ENCODE measurements around the gene TFF1.

Gene TFF1

DNA sequence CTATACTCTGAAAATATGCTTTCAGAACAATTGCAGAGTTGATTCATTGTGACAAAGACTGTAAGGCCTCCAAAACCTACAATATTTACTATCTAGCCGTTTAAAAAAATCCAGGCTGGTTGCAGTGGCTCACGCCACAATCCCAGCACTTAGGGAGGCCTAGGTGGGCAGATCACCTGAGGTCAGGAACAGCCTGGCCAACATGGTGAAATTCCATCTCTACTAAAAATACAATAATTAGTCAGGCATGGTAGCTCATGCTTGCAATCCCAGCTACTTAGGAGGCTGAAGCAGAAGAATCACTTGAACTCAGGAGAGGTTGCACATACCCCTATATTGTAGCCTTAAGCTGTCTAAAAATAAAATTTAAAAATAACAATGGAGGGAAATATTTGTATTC is 10.3 kb downstream of the TFF1 start:
- H3K27me3 ChIP-seq (ENCODE audit: control insufficient read depth in 3 of 3, insufficient read depth in 3 of 3, low read depth in 1 of 3, low read length in 3 of 3) = no peaks in the 10 kb centered on the region
- H3K27ac ChIP-seq (replicated peaks; ENCODE audit: low read length) = no peak overlapping the region
- no peak overlapping the region for H3K18ac ChIP-seq (ENCODE audit: low read length)
- no peaks in the 10 kb centered on the region for H3K79me1 ChIP-seq (ENCODE audit: low read depth, low read length)
- no peak overlapping the region for H2BK120ac ChIP-seq (ENCODE audit: low read depth, low read length)
- no peak overlapping the region for H3K23ac ChIP-seq (ENCODE audit: low read depth, low read length, poor library complexity)
- H3K4ac ChIP-seq (ENCODE audit: low read length) = no peak overlapping the region
- H3K4me2 ChIP-seq (ENCODE audit: insufficient read depth, low read length, poor library complexity, severe bottlenecking) = no peak overlapping the region
- no CpG with 5 or more reads among the region's 2 CpGs for WGBS, 2 donors (ENCODE audit: extremely low coverage in 2 of 2, insufficient read length in 2 of 2, insufficient replicate concordance in 1 of 2)
- H2BK5ac ChIP-seq (ENCODE audit: low read length) = no peak overlapping the region
- no peak overlapping the region for H2AK5ac ChIP-seq (ENCODE audit: low read depth, low read length)
- H2BK15ac ChIP-seq (ENCODE audit: low read length) = no peak overlapping the region
- no peak overlapping the region for H2BK12ac ChIP-seq (ENCODE audit: low read length)
- H3K14ac ChIP-seq (ENCODE audit: low read length) = no peak overlapping the region
- no peak overlapping the region for H4K91ac ChIP-seq (ENCODE audit: low read depth, low read length, poor library complexity)
- H3K9me3 ChIP-seq (replicated peaks in 1 of 2; ENCODE audit: control insufficient read depth in 2 of 2, insufficient read depth in 1 of 2, low read depth in 1 of 2, low read length in 2 of 2) = peaks cover 0 to 8% of the 10 kb centered on the region in 2 donors
- H3K4me1 ChIP-seq (ENCODE audit: control insufficient read depth in 2 of 2, insufficient read depth in 1 of 2, low read depth in 1 of 2, low read length in 2 of 2) = no peaks in the 10 kb centered on the region
- H2AFZ ChIP-seq (ENCODE audit: low read length) = no peak overlapping the region
- H3K4me3 ChIP-seq (ENCODE audit: low read length in 2 of 2) = no peak overlapping the region
- no peak overlapping the region for H4K8ac ChIP-seq (ENCODE audit: low read depth, low read length)
- H3K9ac ChIP-seq (ENCODE audit: low read depth, low read length, poor library complexity) = no peak overlapping the region
- DNase-seq (ENCODE audit: low spot score) = no peak
- no peaks in the 10 kb centered on the region for H3K36me3 ChIP-seq (replicated peaks in 1 of 2; ENCODE audit: control insufficient read depth in 2 of 2, insufficient read depth in 2 of 2, low read length in 2 of 2)

- no peak overlapping the region for H3K4ac ChIP-seq (ENCODE audit: low read length)
Observed at GRCh38 chr21:42353623-42354022, 12.7 kb downstream of the TFF1 start.

DNA sequence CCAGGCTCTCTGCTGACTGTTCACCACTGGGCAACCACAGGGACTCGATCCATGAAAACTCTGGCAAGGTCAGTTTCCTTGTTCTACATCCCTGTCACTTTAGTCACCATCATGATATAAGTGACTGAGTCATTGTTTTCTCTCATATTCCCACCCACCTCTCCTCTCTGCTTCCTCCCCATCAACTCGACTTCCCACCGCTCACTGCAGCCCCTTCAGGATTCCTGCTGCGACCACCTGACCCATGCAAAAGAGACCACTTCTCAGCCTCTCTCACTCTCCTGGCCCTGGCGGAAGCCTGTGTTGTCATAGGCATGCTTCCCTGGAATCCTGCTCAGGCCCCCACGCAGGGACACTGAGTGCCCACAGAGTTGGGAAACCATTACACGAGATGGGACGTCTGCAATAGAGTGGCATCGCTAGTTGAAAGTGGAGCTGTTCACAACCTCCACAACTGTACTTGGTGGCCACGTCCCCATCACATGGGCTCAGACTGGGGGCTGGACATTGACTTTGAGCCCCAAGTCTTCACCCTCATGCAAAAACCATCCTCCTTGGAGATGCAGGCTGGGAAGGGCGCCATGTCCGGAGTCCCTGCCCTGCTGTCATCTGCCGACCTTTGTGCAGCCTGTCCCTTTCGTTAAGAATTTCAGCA is 13.8 kb downstream of the TFF1 start:
- Histone ChIP-seq H3K18ac (ENCODE audit: low read length) (no peak overlapping the region), H3K27me3 (ENCODE audit: control insufficient read depth in 3 of 3, insufficient read depth in 3 of 3, low read depth in 1 of 3, low read length in 3 of 3) (no peaks in the 10 kb centered on the region), H3K4me3 (ENCODE audit: low read length in 2 of 2) (no peak overlapping the region), H4K91ac (ENCODE audit: low read depth, low read length, poor library complexity) (no peak overlapping the region), H2BK12ac (ENCODE audit: low read length) (no peak overlapping the region), H3K79me1 (ENCODE audit: low read depth, low read length) (no peaks in the 10 kb centered on the region), H3K4ac (ENCODE audit: low read length) (no peak overlapping the region), H3K9me3 (replicated peaks in 1 of 2; ENCODE audit: control insufficient read depth in 2 of 2, insufficient read depth in 1 of 2, low read depth in 1 of 2, low read length in 2 of 2) (peaks cover 0 to 2% of the 10 kb centered on the region in 2 donors), H2BK120ac (ENCODE audit: low read depth, low read length) (no peak overlapping the region), H3K4me2 (ENCODE audit: insufficient read depth, low read length, poor library complexity, severe bottlenecking) (no peak overlapping the region), H3K9ac (ENCODE audit: low read depth, low read length, poor library complexity) (no peak overlapping the region), H3K27ac (replicated peaks; ENCODE audit: low read length) (no peak overlapping the region), H3K4me1 (ENCODE audit: control insufficient read depth in 2 of 2, insufficient read depth in 1 of 2, low read depth in 1 of 2, low read length in 2 of 2) (no peaks in the 10 kb centered on the region), H3K14ac (ENCODE audit: low read length) (no peak overlapping the region), H3K36me3 (replicated peaks in 1 of 2; ENCODE audit: control insufficient read depth in 2 of 2, insufficient read depth in 2 of 2, low read length in 2 of 2) (no peaks in the 10 kb centered on the region), H3K23ac (ENCODE audit: low read depth, low read length, poor library complexity) (no peak overlapping the region), H2AK5ac (ENCODE audit: low read depth, low read length) (no peak overlapping the region), H2BK5ac (ENCODE audit: low read length) (no peak overlapping the region), H2BK15ac (ENCODE audit: low read length) (no peak overlapping the region), H4K8ac (ENCODE audit: low read depth, low read length) (no peak overlapping the region), H2AFZ (ENCODE audit: low read length) (no peak overlapping the region)
- DNase-seq (ENCODE audit: low spot score) = no peak
- no CpG with 5 or more reads among the region's 14 CpGs for WGBS, 2 donors (ENCODE audit: extremely low coverage in 2 of 2, insufficient read length in 2 of 2, insufficient replicate concordance in 1 of 2)

More at GRCh38 chr21:42353623-42354022, 12.7 kb downstream of the TFF1 start:
- no peak overlapping the region for H3K4me3 ChIP-seq (ENCODE audit: low read length in 2 of 2)
- H4K8ac ChIP-seq (ENCODE audit: low read depth, low read length) = no peak overlapping the region
- peaks cover 0 to 8% of the 10 kb centered on the region in 2 donors for H3K9me3 ChIP-seq (replicated peaks in 1 of 2; ENCODE audit: control insufficient read depth in 2 of 2, insufficient read depth in 1 of 2, low read depth in 1 of 2, low read length in 2 of 2)
- no peak overlapping the region for H2AFZ ChIP-seq (ENCODE audit: low read length)
- H2BK5ac ChIP-seq (ENCODE audit: low read length) = no peak overlapping the region
- H2AK5ac ChIP-seq (ENCODE audit: low read depth, low read length) = no peak overlapping the region
- H4K91ac ChIP-seq (ENCODE audit: low read depth, low read length, poor library complexity) = no peak overlapping the region
- no peaks in the 10 kb centered on the region for H3K79me1 ChIP-seq (ENCODE audit: low read depth, low read length)
- no peak overlapping the region for H3K9ac ChIP-seq (ENCODE audit: low read depth, low read length, poor library complexity)
- no peak overlapping the region for H3K14ac ChIP-seq (ENCODE audit: low read length)
- DNase-seq (ENCODE audit: low spot score) = no peak
- H2BK15ac ChIP-seq (ENCODE audit: low read length) = no peak overlapping the region
- H3K18ac ChIP-seq (ENCODE audit: low read length) = no peak overlapping the region
- H2BK12ac ChIP-seq (ENCODE audit: low read length) = no peak overlapping the region
- no peaks in the 10 kb centered on the region for H3K27me3 ChIP-seq (ENCODE audit: control insufficient read depth in 3 of 3, insufficient read depth in 3 of 3, low read depth in 1 of 3, low read length in 3 of 3)
- H3K23ac ChIP-seq (ENCODE audit: low read depth, low read length, poor library complexity) = no peak overlapping the region
- WGBS, 2 donors (ENCODE audit: extremely low coverage in 2 of 2, insufficient read length in 2 of 2, insufficient replicate concordance in 1 of 2) = no CpG with 5 or more reads among the region's 5 CpGs
- no peak overlapping the region for H3K27ac ChIP-seq (replicated peaks; ENCODE audit: low read length)
- H3K4me1 ChIP-seq (ENCODE audit: control insufficient read depth in 2 of 2, insufficient read depth in 1 of 2, low read depth in 1 of 2, low read length in 2 of 2) = no peaks in the 10 kb centered on the region
- no peak overlapping the region for H3K4me2 ChIP-seq (ENCODE audit: insufficient read depth, low read length, poor library complexity, severe bottlenecking)
- no peak overlapping the region for H2BK120ac ChIP-seq (ENCODE audit: low read depth, low read length)
- H3K36me3 ChIP-seq (replicated peaks in 1 of 2; ENCODE audit: control insufficient read depth in 2 of 2, insufficient read depth in 2 of 2, low read length in 2 of 2) = no peaks in the 10 kb centered on the region

DNA sequence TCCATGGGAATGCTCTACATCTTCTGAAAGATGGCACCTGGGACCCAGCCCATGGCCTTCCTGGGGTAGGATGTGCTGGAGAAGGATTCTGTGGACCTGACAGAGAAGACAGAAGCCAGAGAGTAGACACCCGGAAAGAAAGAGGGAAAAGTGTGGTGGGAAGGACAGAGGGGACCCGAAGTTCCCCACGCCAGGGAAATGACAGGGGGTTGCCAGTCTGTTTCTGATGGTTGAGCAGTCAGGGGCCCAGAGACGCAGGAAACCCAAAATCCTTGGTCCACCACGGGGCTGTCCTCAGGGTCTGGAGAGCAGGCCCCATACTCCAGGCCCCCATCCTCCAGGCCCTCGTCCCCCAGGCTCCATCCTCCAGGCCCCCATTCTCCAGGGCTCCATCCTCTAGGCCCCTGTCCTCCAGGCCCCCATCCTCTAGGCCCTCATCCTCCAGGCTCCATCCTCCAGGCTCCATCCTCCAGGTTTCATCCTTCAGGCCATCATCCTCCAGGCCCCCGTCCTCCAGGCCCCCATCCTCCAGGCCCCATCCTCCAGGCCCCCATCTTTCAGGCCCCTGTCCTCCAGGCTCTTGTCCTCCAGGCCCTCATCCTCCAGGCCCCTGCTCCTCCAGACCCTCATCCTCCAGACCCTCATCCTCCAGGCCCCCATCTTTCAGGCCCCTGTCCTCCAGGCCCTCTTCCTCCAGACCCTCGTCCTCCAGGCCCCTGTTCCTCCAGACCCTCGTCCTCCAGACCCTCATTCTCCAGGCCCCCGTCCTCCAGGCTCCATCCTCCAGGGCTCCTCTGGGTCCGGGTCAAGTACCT is 14.5 kb downstream of the TFF1 start:
- DNase-seq (ENCODE audit: low spot score) = no peak
- Histone ChIP-seq H4K8ac (ENCODE audit: low read depth, low read length) (no peak overlapping the region), H3K14ac (ENCODE audit: low read length) (no peak overlapping the region), H3K4me3 (ENCODE audit: low read length in 2 of 2) (no peak overlapping the region), H3K9me3 (replicated peaks in 1 of 2; ENCODE audit: control insufficient read depth in 2 of 2, insufficient read depth in 1 of 2, low read depth in 1 of 2, low read length in 2 of 2) (peaks cover 0 to 2% of the 10 kb centered on the region in 2 donors), H2BK12ac (ENCODE audit: low read length) (no peak overlapping the region), H3K23ac (ENCODE audit: low read depth, low read length, poor library complexity) (no peak overlapping the region), H2AFZ (ENCODE audit: low read length) (no peak overlapping the region), H3K27ac (replicated peaks; ENCODE audit: low read length) (no peak overlapping the region), H3K4me1 (ENCODE audit: control insufficient read depth in 2 of 2, insufficient read depth in 1 of 2, low read depth in 1 of 2, low read length in 2 of 2) (no peaks in the 10 kb centered on the region), H3K27me3 (ENCODE audit: control insufficient read depth in 3 of 3, insufficient read depth in 3 of 3, low read depth in 1 of 3, low read length in 3 of 3) (no peaks in the 10 kb centered on the region), H2BK15ac (ENCODE audit: low read length) (no peak overlapping the region), H4K91ac (ENCODE audit: low read depth, low read length, poor library complexity) (no peak overlapping the region), H3K9ac (ENCODE audit: low read depth, low read length, poor library complexity) (no peak overlapping the region), H2AK5ac (ENCODE audit: low read depth, low read length) (peak overlapping the region; percentile 53), H3K4me2 (ENCODE audit: insufficient read depth, low read length, poor library complexity, severe bottlenecking) (no peak overlapping the region), H3K18ac (ENCODE audit: low read length) (no peak overlapping the region), H2BK5ac (ENCODE audit: low read length) (peak overlapping the region; percentile 41), H2BK120ac (ENCODE audit: low read depth, low read length) (no peak overlapping the region), H3K79me1 (ENCODE audit: low read depth, low read length) (no peaks in the 10 kb centered on the region), H3K36me3 (replicated peaks in 1 of 2; ENCODE audit: control insufficient read depth in 2 of 2, insufficient read depth in 2 of 2, low read length in 2 of 2) (no peaks in the 10 kb centered on the region), H3K4ac (ENCODE audit: low read length) (no peak overlapping the region)
- WGBS, 2 donors (ENCODE audit: extremely low coverage in 2 of 2, insufficient read length in 2 of 2, insufficient replicate concordance in 1 of 2) = no CpG with 5 or more reads among the region's 11 CpGs
